Suprapubic skin (tissue), 4 donors: ENCODE measurements around the gene CIART.

Experiments
- EP300 ChIP-seq: sonication (generic); formaldehyde crosslinking; IDR thresholded peaks from one replicate; pipeline ENCODE4 v1.6.1; 2017; ENCODE audit warnings: antibody characterized with exemption
- POLR2A ChIP-seq, 2 donors: fragments of 450-650 bp; IDR thresholded peaks; one replicate each; pipeline ENCODE4 v1.6.1; 2017; ENCODE audit warnings: antibody characterized with exemption in 2 of 2, mild to moderate bottlenecking in 2 of 2, moderate library complexity in 2 of 2
- POLR2AphosphoS5 ChIP-seq, 3 donors: sonication (generic); formaldehyde crosslinking; IDR thresholded peaks; one replicate each; pipeline ENCODE4 v1.6.1; 2017; ENCODE audit warnings: antibody characterized with exemption in 3 of 3
- TF ChIP-seq, protein P1 (sequence below), 2 donors: fragments of 200-600 bp in 1 of 2; fragments of 450-650 bp in 1 of 2; sonication (generic) in 1 of 2; IDR thresholded peaks; one replicate each; pipeline ENCODE4 v1.5.1; 2016 to 2019; ENCODE audit warnings: antibody characterized with exemption in 2 of 2, mild to moderate bottlenecking in 1 of 2, moderate library complexity in 1 of 2

DNA sequence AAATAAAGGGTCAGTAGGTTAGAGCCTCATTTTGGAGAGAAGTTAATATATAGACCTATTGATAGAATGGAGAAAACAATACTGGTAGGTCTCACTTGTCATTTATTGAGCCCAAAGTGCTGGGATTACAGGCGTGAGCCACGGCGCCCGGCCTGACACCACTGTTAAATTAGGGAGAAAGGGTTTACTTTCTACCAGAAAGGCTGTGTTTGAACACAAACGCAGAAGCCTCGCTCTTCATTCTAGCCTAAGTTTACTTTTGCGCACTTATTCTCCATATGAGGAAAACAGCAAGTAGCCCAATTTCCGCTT is 38.3 kb downstream of the CIART start:
- no peak for TF ChIP-seq EP300
- TF ChIP-seq, protein P1, sequence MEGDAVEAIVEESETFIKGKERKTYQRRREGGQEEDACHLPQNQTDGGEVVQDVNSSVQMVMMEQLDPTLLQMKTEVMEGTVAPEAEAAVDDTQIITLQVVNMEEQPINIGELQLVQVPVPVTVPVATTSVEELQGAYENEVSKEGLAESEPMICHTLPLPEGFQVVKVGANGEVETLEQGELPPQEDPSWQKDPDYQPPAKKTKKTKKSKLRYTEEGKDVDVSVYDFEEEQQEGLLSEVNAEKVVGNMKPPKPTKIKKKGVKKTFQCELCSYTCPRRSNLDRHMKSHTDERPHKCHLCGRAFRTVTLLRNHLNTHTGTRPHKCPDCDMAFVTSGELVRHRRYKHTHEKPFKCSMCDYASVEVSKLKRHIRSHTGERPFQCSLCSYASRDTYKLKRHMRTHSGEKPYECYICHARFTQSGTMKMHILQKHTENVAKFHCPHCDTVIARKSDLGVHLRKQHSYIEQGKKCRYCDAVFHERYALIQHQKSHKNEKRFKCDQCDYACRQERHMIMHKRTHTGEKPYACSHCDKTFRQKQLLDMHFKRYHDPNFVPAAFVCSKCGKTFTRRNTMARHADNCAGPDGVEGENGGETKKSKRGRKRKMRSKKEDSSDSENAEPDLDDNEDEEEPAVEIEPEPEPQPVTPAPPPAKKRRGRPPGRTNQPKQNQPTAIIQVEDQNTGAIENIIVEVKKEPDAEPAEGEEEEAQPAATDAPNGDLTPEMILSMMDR (IDR thresholded peaks at IDR 0.05), result no peak
- TF ChIP-seq POLR2A (IDR thresholded peaks at IDR 0.05), result no peak
- no peak for TF ChIP-seq POLR2AphosphoS5 (IDR thresholded peaks at IDR 0.05)
